ENCODE measurements around the gene DTNBP1.
A peak's percentile ranks its signal among the peaks of the same experiment; 100 is the strongest.

Gene DTNBP1

DNA sequence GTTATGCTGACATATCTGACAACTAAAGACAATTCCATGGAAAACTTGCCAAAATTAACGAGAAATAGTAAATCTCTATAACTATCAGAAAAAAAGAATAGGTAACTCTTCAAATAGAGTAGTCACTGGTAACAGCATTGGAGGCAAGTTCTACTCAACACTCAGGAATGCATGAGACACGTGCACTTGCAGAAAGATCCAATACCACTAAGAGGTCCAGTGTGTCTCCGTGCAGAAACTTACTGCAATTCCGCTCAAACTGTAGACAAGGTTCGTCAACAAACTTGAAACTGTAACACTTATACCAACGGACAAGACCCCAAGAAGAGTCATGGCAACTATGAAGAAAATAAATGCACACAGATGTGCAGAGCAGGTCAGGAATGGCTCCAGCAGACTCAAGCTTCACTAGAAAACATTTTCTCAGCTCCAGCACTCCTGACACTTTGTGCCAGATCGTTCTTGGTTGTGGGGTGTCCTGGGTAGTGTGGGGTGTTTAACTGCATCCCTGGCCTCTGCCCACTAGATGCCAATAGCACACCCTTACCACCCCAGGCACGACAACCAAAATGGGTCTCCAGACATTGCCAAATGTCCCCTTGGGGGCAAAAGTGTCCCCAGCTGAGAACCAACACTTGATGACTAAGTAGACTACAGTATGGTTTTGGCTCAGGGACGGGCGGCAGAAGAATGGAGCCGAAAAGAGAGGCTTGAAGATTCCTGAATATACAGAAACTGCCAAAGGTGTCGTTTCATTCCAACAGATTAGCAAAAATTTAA lies 134.8 kb downstream of the DTNBP1 start:
- peak; percentile 22 for DNase-seq

- DNase-seq = no peak
Observed at GRCh38 chr6:15526212-15526701, 136.6 kb downstream of the DTNBP1 start.

- DNase-seq = no peak
Observed at GRCh38 chr6:15524861-15525401, 137.9 kb downstream of the DTNBP1 start.

DNA sequence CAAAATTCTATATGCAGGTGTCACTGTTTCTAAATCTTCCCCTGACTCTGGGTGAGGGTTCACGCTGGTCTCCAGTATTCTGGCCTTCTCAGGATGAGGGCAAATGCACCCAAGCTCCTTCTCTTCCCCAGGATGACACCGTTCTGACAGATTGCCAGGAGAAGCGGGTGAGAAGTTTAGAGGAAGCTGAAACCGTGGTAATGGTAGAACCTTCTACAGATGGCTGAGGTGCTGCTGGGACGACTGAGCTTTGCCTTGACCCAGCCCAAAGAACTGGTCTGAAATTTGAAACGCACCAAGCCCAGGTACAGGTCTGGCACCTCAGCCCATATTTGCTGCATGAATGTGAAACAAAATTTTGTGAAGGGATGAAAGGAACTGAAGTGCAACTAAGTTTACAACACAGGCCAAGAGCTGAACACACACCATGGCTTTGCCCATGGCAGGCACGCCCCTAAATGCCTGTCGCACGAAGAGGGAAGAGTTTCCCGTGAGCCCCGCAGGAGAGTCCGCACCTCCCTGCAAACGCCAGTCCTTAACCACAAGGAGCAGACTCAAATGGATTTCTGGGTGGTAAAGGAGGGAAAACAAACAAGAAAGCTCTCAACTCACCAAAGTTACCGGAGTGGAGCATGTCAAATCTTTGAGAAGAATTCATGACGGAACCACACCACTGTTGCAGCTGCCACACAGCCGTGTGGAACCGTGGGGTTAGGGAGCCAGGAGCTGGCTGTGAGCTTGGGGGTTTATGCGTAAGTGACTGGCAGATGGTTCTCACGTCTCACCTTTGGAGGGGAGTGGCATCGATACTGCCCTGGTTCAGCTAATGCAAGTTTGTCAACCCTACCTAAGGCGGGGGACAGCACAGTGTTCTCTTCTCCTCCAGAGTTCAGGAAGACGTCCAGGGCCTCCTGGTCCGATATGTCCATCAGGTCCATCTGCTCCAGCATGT lies 138.9 kb downstream of the DTNBP1 start:
- DNase-seq = no peak

DNA sequence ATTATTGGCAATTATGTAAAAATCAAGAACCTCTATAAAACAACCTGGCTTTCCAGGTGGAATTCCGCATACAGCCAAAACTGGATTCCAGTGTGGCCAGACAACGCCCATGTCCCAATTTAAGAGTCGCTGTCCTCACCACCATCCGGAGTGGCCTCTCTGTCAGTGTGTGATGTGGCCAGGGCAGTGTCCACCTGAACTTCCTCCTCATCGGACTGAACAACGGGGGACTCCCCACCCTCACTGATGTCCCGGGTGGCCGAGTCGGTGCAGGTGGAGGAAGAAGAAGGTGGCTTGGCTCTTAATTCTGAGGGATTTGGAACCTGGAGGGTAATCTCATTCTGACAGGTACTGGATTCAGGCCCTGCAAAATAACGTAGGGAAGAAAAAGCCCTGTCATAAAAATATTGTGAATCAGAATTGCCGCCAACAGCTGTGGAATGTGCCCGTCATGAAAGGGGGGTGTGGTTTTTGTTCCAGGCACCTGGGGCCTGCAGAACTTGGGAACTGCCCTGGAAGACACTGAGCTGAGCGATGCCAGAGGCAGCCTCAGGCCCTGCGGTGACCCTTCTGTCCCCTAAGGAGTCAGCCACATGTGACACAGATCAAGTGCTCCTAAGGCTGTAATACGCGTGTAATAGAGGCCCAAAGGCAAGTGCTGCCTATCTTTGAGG lies 139.8 kb downstream of the DTNBP1 start:
- DNase-seq = no peak

DNA sequence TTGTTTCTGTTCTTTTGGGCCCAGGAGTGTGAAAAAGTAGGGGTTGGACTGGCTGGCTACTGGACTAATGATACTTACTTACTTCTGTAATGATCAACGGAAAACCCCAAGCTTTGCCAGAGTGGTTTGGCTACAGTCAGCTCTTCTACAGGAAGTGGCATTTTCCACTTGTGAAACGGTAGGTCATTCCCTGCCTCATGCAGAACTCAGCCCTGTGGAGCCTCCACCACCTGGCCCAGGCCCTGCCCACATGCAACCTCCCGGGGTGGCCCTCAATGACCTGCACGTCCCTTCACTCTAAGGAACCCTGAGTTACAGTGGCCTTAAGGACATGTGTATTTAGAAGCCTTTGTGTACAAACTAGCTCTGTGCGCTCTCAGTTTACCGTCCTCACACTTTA lies 140.4 kb downstream of the DTNBP1 start:
- DNase-seq = no peak

DNA sequence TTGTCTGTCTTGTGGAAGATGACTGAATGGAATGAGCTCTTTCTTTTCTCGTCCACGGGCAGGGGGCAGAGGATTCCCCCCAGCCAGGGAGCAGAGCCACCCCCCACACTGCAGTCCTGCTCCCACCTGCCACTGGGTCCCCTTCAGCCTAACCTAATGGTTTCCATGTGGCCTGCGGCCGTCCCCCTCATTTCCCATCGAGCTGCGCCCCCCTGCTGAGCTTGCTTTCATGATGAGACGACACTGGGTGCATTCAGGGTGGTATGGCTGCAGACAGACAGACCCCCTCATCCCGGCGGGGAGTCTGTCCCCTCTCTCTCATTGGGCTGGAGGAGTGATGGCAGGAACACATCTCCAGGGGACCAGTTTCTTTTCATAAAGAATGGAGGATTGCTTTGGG lies 140.8 kb downstream of the DTNBP1 start:
- no peak for DNase-seq

DNA sequence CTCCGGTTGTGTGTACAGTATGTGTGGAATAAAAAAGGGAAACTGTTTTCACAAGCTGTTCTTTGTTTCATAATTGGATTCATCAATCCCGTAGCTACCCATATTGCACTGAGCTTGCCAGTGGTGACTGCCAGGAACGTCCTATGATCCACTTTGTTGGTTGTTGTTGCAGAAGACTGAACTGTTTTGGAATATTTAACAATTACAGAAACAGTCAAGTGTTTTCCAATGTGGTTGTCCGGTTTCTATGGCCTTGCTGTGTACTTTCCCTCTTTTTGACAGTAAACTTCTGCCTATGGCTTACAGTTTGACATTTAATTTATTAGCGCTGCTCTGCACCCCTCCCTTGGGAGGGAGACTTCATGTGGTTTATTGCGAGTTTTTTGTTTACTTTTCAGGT lies 141.2 kb downstream of the DTNBP1 start:
- DNase-seq = no peak

- DNase-seq = no peak
Observed at GRCh38 chr6:15520626-15521203, 142.1 kb downstream of the DTNBP1 start.

- DNase-seq = no peak
Observed at GRCh38 chr6:15519681-15520080, 143.1 kb downstream of the DTNBP1 start.

DNA sequence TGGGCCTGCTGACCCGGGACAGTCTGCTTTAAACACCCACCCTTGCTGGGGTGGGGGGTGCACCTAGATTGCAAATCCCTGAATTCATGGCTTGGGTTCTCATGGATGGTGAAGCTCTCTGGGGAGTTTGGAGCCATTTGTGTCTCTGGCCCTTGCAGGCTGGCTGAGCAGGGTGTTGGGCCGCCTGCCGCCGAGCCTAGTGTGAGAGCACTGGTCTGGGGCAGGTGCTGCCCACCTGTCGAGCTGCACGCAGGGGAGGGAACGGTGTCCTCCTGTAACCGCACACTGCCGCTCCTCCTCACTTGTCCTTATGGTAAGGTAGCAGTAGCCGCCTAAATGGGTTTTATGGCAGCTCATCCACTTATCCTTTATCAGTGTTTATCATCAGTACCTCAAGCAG lies 143.9 kb downstream of the DTNBP1 start:
- no peak for DNase-seq

DNA sequence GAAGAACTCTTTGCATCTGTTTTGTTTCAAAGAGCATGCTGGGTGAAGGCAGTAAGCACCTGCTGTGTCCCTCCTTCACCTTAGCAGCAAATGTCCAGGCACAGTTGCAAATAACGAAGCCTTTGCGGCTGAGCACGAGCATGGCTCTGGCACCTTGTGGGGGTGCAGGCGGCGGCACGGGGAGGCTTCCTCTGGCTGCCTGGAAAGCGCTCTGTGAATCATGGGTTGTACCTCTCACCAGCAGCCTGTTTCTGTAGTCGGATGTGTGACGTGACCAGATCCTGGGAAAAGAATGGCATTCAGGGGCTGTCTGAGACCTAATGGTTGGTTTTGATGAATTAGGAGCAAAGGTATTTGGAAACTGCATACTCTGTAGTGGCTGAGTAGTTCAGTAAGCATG lies 144.8 kb downstream of the DTNBP1 start:
- DNase-seq = no peak

DNA sequence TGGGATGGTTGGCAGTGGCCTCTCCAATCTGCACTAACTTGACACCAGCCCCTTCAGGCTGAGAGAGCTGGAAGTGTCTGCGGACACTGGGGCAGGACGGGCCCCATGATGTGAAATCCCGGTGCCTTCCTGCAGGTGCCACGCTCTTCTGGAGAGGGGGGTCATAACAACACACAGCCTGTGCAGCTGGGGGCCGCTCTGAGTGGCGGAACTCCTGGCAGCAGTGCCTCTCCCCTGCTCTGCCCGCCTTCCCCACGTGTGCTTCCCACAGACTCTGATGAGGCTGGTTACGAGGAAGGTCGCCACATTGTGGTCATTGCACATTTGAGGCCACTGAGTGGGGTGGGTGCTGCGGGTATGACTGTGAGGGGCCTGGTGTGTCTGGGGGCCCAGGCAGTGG lies 145.2 kb downstream of the DTNBP1 start:
- DNase-seq = no peak

- no peak for DNase-seq
Observed at GRCh38 chr6:15516923-15517560, 145.8 kb downstream of the DTNBP1 start.

GRCh38 chr6:15516378-15516777 lies 146.4 kb downstream of the DTNBP1 start:
- DNase-seq = no peak

DNA sequence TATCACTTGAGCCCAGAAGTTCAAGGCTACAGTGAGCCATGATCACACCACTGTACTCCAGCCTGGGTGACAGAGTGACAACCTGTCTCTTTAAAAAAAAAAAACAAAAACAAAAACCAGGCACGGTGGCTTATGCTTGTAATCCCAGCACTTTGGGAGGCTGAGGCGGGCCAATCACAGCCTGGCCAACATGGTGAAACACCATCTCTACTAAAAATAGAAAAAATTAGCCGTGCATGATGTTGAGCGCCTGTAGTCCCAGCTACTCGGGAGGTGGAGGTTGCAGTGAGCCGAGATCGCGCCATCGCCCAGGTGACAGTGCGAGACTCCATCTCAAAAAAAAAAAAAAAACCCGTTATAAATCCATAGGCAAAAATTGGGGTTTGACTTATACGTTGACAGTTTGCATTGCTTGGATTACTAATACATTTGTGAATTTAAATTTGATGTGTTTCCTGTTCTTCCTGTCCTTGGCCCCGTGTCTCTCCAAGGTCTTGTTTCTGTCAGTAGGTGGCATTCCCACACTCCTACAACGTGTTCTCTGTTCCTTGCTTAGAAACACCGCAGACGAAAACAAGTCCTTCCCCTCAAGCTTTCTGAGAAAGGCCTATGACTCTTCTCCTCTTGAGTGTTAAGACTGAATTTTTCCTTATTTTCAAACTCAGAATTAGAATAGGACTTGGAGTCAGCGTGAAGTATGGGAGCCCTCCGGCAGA lies 147.0 kb downstream of the DTNBP1 start:
- no peak for DNase-seq

DNA sequence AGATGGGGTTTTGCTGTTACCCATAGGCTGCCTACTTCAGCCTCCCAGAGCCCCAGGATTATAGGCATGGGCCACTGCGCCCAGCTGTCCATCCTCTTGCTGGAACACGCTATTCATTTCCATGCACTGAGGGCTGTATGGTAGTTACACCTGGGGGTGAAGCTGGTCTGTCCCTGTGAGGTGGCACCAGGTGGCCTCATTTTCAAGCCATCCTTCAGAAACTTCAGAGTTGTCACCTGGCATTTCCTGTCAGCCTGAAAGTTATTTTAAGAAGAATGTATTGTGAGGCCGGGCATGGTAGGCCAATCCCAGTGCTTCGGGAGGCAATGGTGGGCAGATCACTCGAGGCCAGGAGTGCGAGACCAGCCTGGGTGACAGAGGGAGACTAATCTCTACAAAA lies 147.6 kb downstream of the DTNBP1 start:
- no peak for DNase-seq

GRCh38 chr6:15513801-15514711 lies 148.8 kb downstream of the DTNBP1 start:
- DNase-seq = no peak

- DNase-seq = no peak
Observed at GRCh38 chr6:15513131-15513771, 149.6 kb downstream of the DTNBP1 start.

GRCh38 chr6:15512721-15513120 lies 150.1 kb downstream of the DTNBP1 start:
- no peak for DNase-seq

Data from EL (cell line).